Esophagus squamous epithelium (tissue), 5 donors: ENCODE measurements around the gene HSPB2. TPM values are rescaled to one million over a fixed set of nuclear protein-coding genes. Genes with fewer than 3 reads are reported as not detected.
A peak's percentile ranks its signal among the peaks of the same experiment; 100 is the strongest.

ENCODE experiments used
- DNase-seq: peaks from one replicate; lab custom pipeline; 2025; lab: John Stamatoyannopoulos, UW
- H3K27ac ChIP-seq, 4 donors: fragments of 200-600 bp; sonication (generic); one replicate each; pipeline ENCODE4 v1.5.1; 2016 to 2019; ENCODE audit warnings: mild to moderate bottlenecking in 1 of 4
- H3K27me3 ChIP-seq, 4 donors: fragments of 200-600 bp; sonication (generic); 1 replicate in 3 of 4; 2 replicates in 1 of 4; pipeline versions ENCODE4 v1.5.1 to v1.6.0; 2017 to 2021; ENCODE audit warnings: antibody characterized with exemption in 1 of 4
- H3K36me3 ChIP-seq, 3 donors: fragments of 200-600 bp; sonication (generic); one replicate each; pipeline ENCODE4 v1.5.1; 2016 to 2019
- H3K4me1 ChIP-seq, 3 donors: fragments of 200-600 bp; sonication (generic); one replicate each; pipeline ENCODE4 v1.5.1; 2017 to 2019
- H3K4me3 ChIP-seq, 4 donors: fragments of 200-600 bp; sonication (generic); 1 replicate in 3 of 4; 2 replicates in 1 of 4; pipeline ENCODE4 v1.5.1; 2016 to 2019; ENCODE audit warnings: mild to moderate bottlenecking in 2 of 4, moderate library complexity in 1 of 4
- H3K9me3 ChIP-seq, 3 donors: fragments of 200-600 bp; sonication (generic); one replicate each; pipeline ENCODE4 v1.5.1; 2016 to 2019
- CTCF ChIP-seq, 6 experiments: fragments of 450-650 bp in 4 of 6; fragments of 200-600 bp in 2 of 6; sonication (generic) in 2 of 6; IDR thresholded peaks; one replicate each; pipeline ENCODE4 v1.5.1; 2016 to 2019; ENCODE audit warnings: antibody characterized with exemption in 6 of 6, mild to moderate bottlenecking in 4 of 6, moderate library complexity in 4 of 6
- POLR2A ChIP-seq, 4 donors: fragments of 450-650 bp; IDR thresholded peaks; one replicate each; pipeline ENCODE4 v1.6.1; 2017; ENCODE audit warnings: antibody characterized with exemption in 4 of 4, mild to moderate bottlenecking in 4 of 4, moderate library complexity in 3 of 4
- WGBS, 2 donors: methylation state at CpG; one replicate each; pipeline ENCODE4 v1.1.5; 2018; 5-methylcytosine and 5-hydroxymethylcytosine counted together
- intact Hi-C: fragments of 100-400 bp; cut with DNase I; formaldehyde crosslinking; loops from one replicate; pipeline ENCODE4 v1.15.0; 2022
- total RNA-seq, 4 donors: library from RNA; depleted of rRNA; stranded (reverse); fragments of >200 nt; gene quantifications; one replicate each; pipeline ENCODE4 v1.1.0, GENCODE V29; 2016
- donor health status: DM: yes; HTN: yes; CAD: no.

Gene HSPB2
- total RNA-seq, 4 donors from 2014 or later: 0.19 TPM; not detected in 3

- no peak overlapping the region for H3K4me3 ChIP-seq
- 52 to 61% methylated on average over 4 of the region's 4 CpGs for WGBS, 2 donors
- intact Hi-C loops: loop anchor here (5.0 to 10.0 kb wide), 2 partner anchors 37 to 145 kb away; partner anchors contain the start of genes SDHD and TIMM8B
- H3K36me3 ChIP-seq: no peaks in the 10 kb centered on the region
- DNase-seq: no peak
- peak overlapping the region in 2 of 4 donors; percentile 71 to 82 for H3K27ac ChIP-seq
- H3K27me3 ChIP-seq: no peaks in the 10 kb centered on the region
- TF ChIP-seq CTCF (IDR thresholded peaks at IDR 0.05): no peak
- no peak for TF ChIP-seq POLR2A (IDR thresholded peaks at IDR 0.05)
- H3K4me1 ChIP-seq: peaks cover 0 to 62% (median 40%) of the 10 kb centered on the region in 3 donors
- no peaks in the 10 kb centered on the region for H3K9me3 ChIP-seq
These were observed 27.5 kb downstream of the HSPB2 start for GRCh38 chr11:111939836-111940604.

- no peak for DNase-seq
- Histone ChIP-seq H3K4me1 (peaks cover 0 to 53% (median 35%) of the 10 kb centered on the region in 3 donors), H3K36me3 (no peaks in the 10 kb centered on the region), H3K27me3 (no peaks in the 10 kb centered on the region), H3K9me3 (no peaks in the 10 kb centered on the region), H3K4me3 (no peak overlapping the region), H3K27ac (no peak overlapping the region)
- TF ChIP-seq CTCF (IDR thresholded peaks at IDR 0.05) (no peak), POLR2A (IDR thresholded peaks at IDR 0.05) (no peak)
- WGBS, 2 donors: 40 to 56% methylated on average over 3 to 5 of the region's 5 CpGs
- intact Hi-C loops: loop anchor here (5.0 kb wide), 1 partner anchor 35 kb away; no protein-coding TSS in a partner anchor
These were observed 29.4 kb downstream of the HSPB2 start for GRCh38 chr11:111941963-111942362.

GRCh38 chr11:111942829-111943228 lies 30.3 kb downstream of the HSPB2 start:
- no peak for DNase-seq
- H3K27me3 ChIP-seq: no peaks in the 10 kb centered on the region
- peaks cover 0 to 45% (median 32%) of the 10 kb centered on the region in 3 donors for H3K4me1 ChIP-seq
- intact Hi-C loops: loop anchor here (5.0 kb wide), 1 partner anchor 34 kb away; no protein-coding TSS in a partner anchor
- H3K36me3 ChIP-seq: no peaks in the 10 kb centered on the region
- TF ChIP-seq POLR2A (IDR thresholded peaks at IDR 0.05) (no peak), CTCF (IDR thresholded peaks at IDR 0.05) (no peak)
- H3K27ac ChIP-seq: no peak overlapping the region
- 77 to 83% methylated on average over 7 of the region's 7 CpGs for WGBS, 2 donors
- H3K9me3 ChIP-seq: no peaks in the 10 kb centered on the region
- H3K4me3 ChIP-seq: no peak overlapping the region

DNA sequence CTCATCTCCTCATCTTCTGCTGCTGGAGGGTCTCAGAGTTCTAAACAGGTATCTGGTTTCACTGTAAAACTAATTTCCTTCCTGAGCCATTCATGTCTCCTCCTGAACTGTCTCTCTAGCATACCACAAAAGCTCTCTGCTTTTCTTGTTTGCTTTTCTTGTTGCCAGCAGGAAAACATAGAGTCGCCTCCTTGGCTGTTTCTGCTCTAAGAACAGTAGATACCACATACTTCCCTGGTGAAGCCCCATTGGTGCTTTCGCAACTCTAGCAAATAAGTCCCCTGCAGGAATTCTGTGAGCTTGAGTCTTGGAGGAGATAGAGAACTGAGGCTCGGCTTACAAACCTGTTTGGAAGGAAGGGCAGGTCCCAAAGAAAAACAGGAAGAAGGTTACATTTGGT lies 31.6 kb downstream of the HSPB2 start:
- intact Hi-C loops: loop anchor here (5.0 kb wide), 1 partner anchor 33 kb away; no protein-coding TSS in a partner anchor
- peak overlapping the region; percentile 23 to 71 (median 63) for H3K27ac ChIP-seq

More for the DNA sequence above, 31.6 kb downstream of the HSPB2 start:
- 57 to 61% methylated on average over 2 to 3 of the region's 3 CpGs for WGBS, 2 donors
- Histone ChIP-seq H3K27me3 (no peaks in the 10 kb centered on the region), H3K36me3 (no peaks in the 10 kb centered on the region), H3K4me3 (no peak overlapping the region), H3K4me1 (peaks cover 0 to 32% (median 20%) of the 10 kb centered on the region in 3 donors), H3K9me3 (no peaks in the 10 kb centered on the region)
- TF ChIP-seq CTCF (IDR thresholded peaks at IDR 0.05): no peak
- TF ChIP-seq POLR2A (IDR thresholded peaks at IDR 0.05): no peak
- no peak for DNase-seq
